Caco-2 (cell line): Measurements from ENCODE around the gene NBPF4. TPM values are rescaled to one million over a fixed set of nuclear protein-coding genes. Genes with fewer than 3 reads are reported as not detected.

ENCODE experiments used
- BruUV-seq: library from RNA; stranded (reverse); fragments of 400-500 nt; replicated peaks from 2 replicates; lab custom pipeline; 2021; lab: Mats Ljungman, UMichigan
- CTCF ChIA-PET: fragments of 300-600 bp; sonication (Branson Sonifier 250); formaldehyde crosslinking; loops from one replicate; lab custom pipeline; 2022; ENCODE audit warnings: antibody characterized with exemption; lab: Charles Lee
- POLR2A ChIA-PET: fragments of 300-600 bp; sonication (Branson Sonifier 250); formaldehyde crosslinking; loops from one replicate; lab custom pipeline; 2022; ENCODE audit warnings: antibody characterized with exemption; lab: Charles Lee
- DNase-seq, 2 experiments: peaks; one replicate each; pipeline versions ENCODE4 v3.0.0 to v3.0.0-alpha.2; 2020 to 2022
- H3K27me3 ChIP-seq: replicated peaks from 2 replicates; pipeline ENCODE4 v1.6.0; 2011; ENCODE audit warnings: low read length; ENCODE audit not compliant: control insufficient read depth, insufficient read depth
- H3K36me3 ChIP-seq: 2 replicates; pipeline ENCODE4 v1.5.1; 2011; ENCODE audit warnings: low read length; ENCODE audit not compliant: control insufficient read depth, insufficient read depth
- H3K4me1 ChIP-seq: fragments of 250-450 bp; sonication (Bioruptor Pico); 2 replicates; pipeline ENCODE4 v1.5.1; 2020; ENCODE audit warnings: mild to moderate bottlenecking
- H3K4me3 ChIP-seq: 2 replicates; pipeline ENCODE4 v1.5.1; 2011; ENCODE audit warnings: low read depth, mild to moderate bottlenecking, control low read depth, low read length
- H3K9me3 ChIP-seq: fragments of 250-450 bp; sonication (Bioruptor Pico); 2 replicates; pipeline ENCODE4 v1.5.1; 2020; ENCODE audit warnings: mild to moderate bottlenecking, moderate library complexity
- H3K27ac Mint-ChIP-seq: one replicate; pipeline ENCODE4 v1.8.0; 2022; ENCODE audit warnings: mixed read lengths; ENCODE audit not compliant: unreplicated experiment
- H3K27me3 Mint-ChIP-seq: one replicate; pipeline ENCODE4 v1.8.0; 2022; ENCODE audit warnings: mixed read lengths; ENCODE audit not compliant: insufficient read depth, unreplicated experiment
- H3K36me3 Mint-ChIP-seq: one replicate; pipeline ENCODE4 v1.8.0; 2022; ENCODE audit warnings: mild to moderate bottlenecking, mixed read lengths; ENCODE audit not compliant: insufficient read depth, unreplicated experiment
- H3K4me1 Mint-ChIP-seq: one replicate; pipeline ENCODE4 v1.8.0; 2022; ENCODE audit warnings: low read depth, mixed read lengths; ENCODE audit not compliant: unreplicated experiment
- H3K4me3 Mint-ChIP-seq: one replicate; pipeline ENCODE4 v1.8.0; 2022; ENCODE audit warnings: mild to moderate bottlenecking, moderate library complexity, mixed read lengths; ENCODE audit not compliant: unreplicated experiment
- H3K9me3 Mint-ChIP-seq: one replicate; pipeline ENCODE4 v1.8.0; 2022; ENCODE audit warnings: mixed read lengths; ENCODE audit not compliant: unreplicated experiment
- intact Hi-C: fragments of 100-400 bp; cut with micrococcal nuclease; formaldehyde crosslinking; loops from one replicate; pipeline ENCODE4 v1.10.0; 2022; ENCODE audit not compliant: unreplicated experiment
- total RNA-seq: library from RNA; stranded (reverse); gene quantifications from 2 replicates; pipeline ENCODE4 v1.2.3, GENCODE V29; 2022
- TF ChIP-seq, protein P1 (sequence below), 2 experiments: fragments of 200-600 bp in 1 of 2; IDR thresholded peaks; 1 replicate in 1 of 2; 2 replicates in 1 of 2; pipeline versions ENCODE4 v1.5.1 to v1.8.0; 2011 to 2022; ENCODE audit warnings: antibody characterized with exemption in 1 of 2, control low read depth in 1 of 2, inconsistent platforms in 1 of 2, low read depth in 1 of 2, low read length in 1 of 2, mild to moderate bottlenecking in 1 of 2, moderate library complexity in 1 of 2; ENCODE audit not compliant: insufficient read depth in 1 of 2, severe bottlenecking in 1 of 2, unreplicated experiment in 1 of 2

Gene NBPF4
- total RNA-seq, 1 experiment from 2014 or later, result 0.88 TPM

- Mint-ChIP-seq H3K9me3 (no peaks in the 10 kb centered on the region), H3K27ac (no peak overlapping the region), H3K4me3 (no peak overlapping the region), H3K4me1 (no peaks in the 10 kb centered on the region), H3K36me3 (peaks cover 30% of the 10 kb centered on the region), H3K27me3 (no peaks in the 10 kb centered on the region)
- POLR2A ChIA-PET, result no interaction called here
- no peak for DNase-seq
- Histone ChIP-seq H3K9me3 (no peaks in the 10 kb centered on the region), H3K4me1 (no peaks in the 10 kb centered on the region), H3K36me3 (no peaks in the 10 kb centered on the region), H3K4me3 (no peak overlapping the region), H3K27me3 (no peaks in the 10 kb centered on the region)
- CTCF ChIA-PET, result no interaction called here
- intact Hi-C loops, result no loop called here
- TF ChIP-seq, protein P1, sequence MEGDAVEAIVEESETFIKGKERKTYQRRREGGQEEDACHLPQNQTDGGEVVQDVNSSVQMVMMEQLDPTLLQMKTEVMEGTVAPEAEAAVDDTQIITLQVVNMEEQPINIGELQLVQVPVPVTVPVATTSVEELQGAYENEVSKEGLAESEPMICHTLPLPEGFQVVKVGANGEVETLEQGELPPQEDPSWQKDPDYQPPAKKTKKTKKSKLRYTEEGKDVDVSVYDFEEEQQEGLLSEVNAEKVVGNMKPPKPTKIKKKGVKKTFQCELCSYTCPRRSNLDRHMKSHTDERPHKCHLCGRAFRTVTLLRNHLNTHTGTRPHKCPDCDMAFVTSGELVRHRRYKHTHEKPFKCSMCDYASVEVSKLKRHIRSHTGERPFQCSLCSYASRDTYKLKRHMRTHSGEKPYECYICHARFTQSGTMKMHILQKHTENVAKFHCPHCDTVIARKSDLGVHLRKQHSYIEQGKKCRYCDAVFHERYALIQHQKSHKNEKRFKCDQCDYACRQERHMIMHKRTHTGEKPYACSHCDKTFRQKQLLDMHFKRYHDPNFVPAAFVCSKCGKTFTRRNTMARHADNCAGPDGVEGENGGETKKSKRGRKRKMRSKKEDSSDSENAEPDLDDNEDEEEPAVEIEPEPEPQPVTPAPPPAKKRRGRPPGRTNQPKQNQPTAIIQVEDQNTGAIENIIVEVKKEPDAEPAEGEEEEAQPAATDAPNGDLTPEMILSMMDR (IDR thresholded peaks at IDR 0.05; ENCODE audit: insufficient read depth in 1 of 2, low read depth in 1 of 2, low read length in 1 of 2, severe bottlenecking in 1 of 2, unreplicated experiment in 1 of 2), result no peak
- no TSS peak for BruUV-seq
Measured at GRCh38 chr1:108182959-108183700, 60.7 kb downstream of the NBPF4 start.

DNA sequence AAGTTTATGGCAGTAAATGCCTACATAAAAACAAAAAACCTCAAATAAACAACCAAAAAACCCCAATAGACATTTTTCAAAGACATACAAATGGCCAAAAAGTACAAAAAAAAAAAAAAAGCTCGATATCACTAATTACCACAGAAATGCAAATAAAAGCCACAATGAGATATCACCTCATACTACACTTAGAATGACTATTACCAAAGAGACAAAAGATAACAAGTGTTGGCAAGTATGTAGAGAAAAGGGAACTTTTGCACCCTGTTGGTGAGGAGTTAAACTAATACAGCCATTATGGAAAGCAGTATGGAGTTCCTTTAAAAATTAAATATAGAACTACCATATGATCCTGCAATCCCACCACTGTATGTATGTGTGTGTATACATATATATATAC, 64.9 kb downstream of the NBPF4 start:
- Histone ChIP-seq H3K4me3 (no peak overlapping the region), H3K4me1 (no peaks in the 10 kb centered on the region), H3K9me3 (peaks cover 9% of the 10 kb centered on the region; the same call in 1 of the 2 replicates), H3K27me3 (no peaks in the 10 kb centered on the region), H3K36me3 (no peaks in the 10 kb centered on the region)
- Mint-ChIP-seq H3K27me3 (no peaks in the 10 kb centered on the region), H3K4me3 (no peak overlapping the region), H3K36me3 (peaks cover 66% of the 10 kb centered on the region), H3K9me3 (peaks cover 19% of the 10 kb centered on the region), H3K4me1 (no peaks in the 10 kb centered on the region), H3K27ac (no peak overlapping the region)
- TF ChIP-seq, protein P1 (IDR thresholded peaks at IDR 0.05; ENCODE audit: insufficient read depth in 1 of 2, low read depth in 1 of 2, low read length in 1 of 2, severe bottlenecking in 1 of 2, unreplicated experiment in 1 of 2), result no peak
- BruUV-seq, result no TSS peak
- no peak for DNase-seq
- ChIA-PET CTCF (no interaction called here), POLR2A (no interaction called here)
- intact Hi-C loops, result no loop called here

Other genes with a start within 250 kb of the NBPF4 start
- gene SLC25A24, start 43.7 kb downstream of the NBPF4 start, total RNA-seq, result 26.4 and 27.6 TPM in 2 replicates
- 0.57 and 0.84 TPM in 2 replicates for gene NBPF6, start 206.3 kb upstream of the NBPF4 start, total RNA-seq